K562 (cell line): ENCODE measurements around the gene GRIK2. TPM values are rescaled to one million over a fixed set of nuclear protein-coding genes. Genes with fewer than 3 reads are reported as not detected.

Source experiments
- ATAC-seq: fragments of 200-7000 bp; cut with Tn5 transposase; 3 replicates; pipeline ENCODE4 v1.9.1; 2020; ENCODE audit warnings: moderate library complexity
- BruUV-seq: library from RNA; stranded (reverse); fragments of 400-500 nt; replicated peaks from 2 replicates; lab custom pipeline; 2021; lab: Mats Ljungman, UMichigan
- CTCF ChIA-PET: fragments of 300-600 bp; formaldehyde crosslinking; extraction: SDS; loops from one replicate; lab custom pipeline; 2021; ENCODE audit warnings: low intra/inter-chr PET ratio; lab: Yijun Ruan, JAX
- POLR2A ChIA-PET: fragments of 300-600, 350-650 bp; sonication (Branson Sonifier 250); formaldehyde crosslinking; extraction: SDS; loops from one replicate; lab custom pipeline; 2021; ENCODE audit warnings: antibody characterized with exemption, inconsistent platforms; lab: Yijun Ruan, JAX
- DNase-seq, 4 experiments: peaks; one replicate each; pipeline versions ENCODE4 v3.0.0 to v3.0.0-alpha.2; 2011 to 2018; ENCODE audit warnings: low spot score in 3 of 4, mixed read lengths in 3 of 4; ENCODE audit errors: extremely low read depth in 1 of 4
- FAIRE-seq: peaks from 2 replicates; lab custom pipeline; 2011; peaks lifted over from hg19 to GRCh38; lab: Jason Lieb, UNC
- H2AFZ ChIP-seq: 2 replicates; pipeline ENCODE4 v1.6.0; 2011; ENCODE audit warnings: low read depth, low read length, control low read depth, inconsistent platforms
- H3K27ac ChIP-seq: fragments of 200-600 bp; 3 replicates; pipeline ENCODE4 v1.8.0; 2011; ENCODE audit warnings: low read depth, mild to moderate bottlenecking, control low read depth, inconsistent platforms, low read length, moderate library complexity, mixed read lengths; ENCODE audit errors: extremely low read depth
- H3K27me3 ChIP-seq, 2 experiments: fragments of 300-600 bp in 1 of 2; 2 replicates in 1 of 2; 3 replicates in 1 of 2; pipeline versions ENCODE4 v1.6.0 to v1.8.0; 2011; ENCODE audit warnings: inconsistent platforms in 2 of 2, low read length in 2 of 2, mild to moderate bottlenecking in 1 of 2, mixed read lengths in 1 of 2, moderate library complexity in 1 of 2; ENCODE audit not compliant: control insufficient read depth in 2 of 2, insufficient read depth in 2 of 2
- H3K36me3 ChIP-seq: fragments of 300-600 bp; 3 replicates; pipeline ENCODE4 v1.8.0; 2011; ENCODE audit warnings: mild to moderate bottlenecking, low read length, inconsistent platforms; ENCODE audit not compliant: control insufficient read depth, insufficient read depth
- H3K4me1 ChIP-seq, 2 experiments: fragments of 200-600 bp in 1 of 2; replicated peaks in 1 of 2; 2 replicates in 1 of 2; 3 replicates in 1 of 2; pipeline versions ENCODE4 v1.5.1 to v1.8.0; 2011; ENCODE audit warnings: inconsistent platforms in 2 of 2, low read length in 2 of 2, mild to moderate bottlenecking in 1 of 2, mixed read lengths in 1 of 2, moderate library complexity in 1 of 2; ENCODE audit not compliant: control insufficient read depth in 2 of 2, insufficient read depth in 2 of 2
- H3K4me2 ChIP-seq: 2 replicates; pipeline ENCODE4 v1.6.1; 2011; ENCODE audit warnings: low read length, control low read depth, inconsistent platforms, mixed read lengths; ENCODE audit not compliant: insufficient read depth
- H3K4me3 ChIP-seq: fragments of 200-600 bp; sonication (generic), shearing (Covaris generic); 2 replicates; pipeline ENCODE4 v1.5.1; 2016; ENCODE audit warnings: control low read depth, inconsistent platforms
- H3K79me2 ChIP-seq: fragments of 200-600 bp; 3 replicates; pipeline ENCODE4 v1.8.0; 2011; ENCODE audit warnings: low read length, inconsistent platforms; ENCODE audit not compliant: control insufficient read depth, insufficient read depth
- H3K9ac ChIP-seq, 2 experiments: 2 replicates each; pipeline versions ENCODE4 v1.6.0 to v1.6.1; 2011; ENCODE audit warnings: low read depth in 2 of 2, low read length in 2 of 2, control low read depth in 1 of 2, inconsistent platforms in 1 of 2, mild to moderate bottlenecking in 1 of 2, mixed read lengths in 1 of 2; ENCODE audit not compliant: insufficient read depth in 1 of 2
- H3K9me1 ChIP-seq: one replicate; pipeline ENCODE4 v1.6.0; 2011; ENCODE audit warnings: inconsistent platforms, mild to moderate bottlenecking, low read length, moderate library complexity; ENCODE audit not compliant: control insufficient read depth, insufficient read depth
- H3K9me3 ChIP-seq: replicated peaks from 2 replicates; pipeline ENCODE4 v1.5.1; 2011; ENCODE audit warnings: low read depth, low read length, inconsistent platforms; ENCODE audit not compliant: control insufficient read depth, insufficient read depth
- H4K20me1 ChIP-seq: replicated peaks from 2 replicates; pipeline ENCODE4 v1.6.1; 2011; ENCODE audit warnings: low read length, inconsistent platforms, mixed read lengths; ENCODE audit not compliant: control insufficient read depth, insufficient read depth
- CXXC5 ChIP-seq: fragments of 250-450 bp; sonication (Bioruptor Pico); IDR thresholded peaks from 2 replicates; pipeline ENCODE4 v1.8.0; 2022; ENCODE audit warnings: inconsistent platforms, mild to moderate bottlenecking, moderate library complexity
- HSF4 ChIP-seq: fragments of 250-450 bp; sonication (Bioruptor Pico); IDR thresholded peaks from 2 replicates; pipeline ENCODE4 v2.1.2; 2022; ENCODE audit warnings: mild to moderate bottlenecking, moderate library complexity, borderline replicate concordance
- REST ChIP-seq, 2 experiments: fragments of 450-650 bp; formaldehyde crosslinking in 1 of 2; IDR thresholded peaks; 2 replicates each; pipeline versions ENCODE4 v1.4.0 to v1.6.1; 2014 to 2020; ENCODE audit warnings: mild to moderate bottlenecking in 2 of 2, borderline replicate concordance in 1 of 2, low read depth in 1 of 2
- SAFB2 ChIP-seq: fragments of 200-400 bp; formaldehyde crosslinking; IDR thresholded peaks from 2 replicates; pipeline ENCODE4 v1.6.1; 2018; ENCODE audit warnings: borderline replicate concordance, low read length, low read depth, moderate library complexity; ENCODE audit not compliant: severe bottlenecking
- SP1 ChIP-seq: sonication (generic); formaldehyde crosslinking; IDR thresholded peaks from 2 replicates; pipeline ENCODE4 v1.8.1; 2022; ENCODE audit warnings: mild to moderate bottlenecking, missing genetic modification reagents
- TCF7L2 ChIP-seq: fragments of 150-350 bp; IDR thresholded peaks from 2 replicates; pipeline ENCODE4 v1.6.1; 2016; ENCODE audit warnings: low read depth, mild to moderate bottlenecking, low read length, moderate library complexity
- ZBTB17 ChIP-seq: fragments of 450-650 bp; formaldehyde crosslinking; IDR thresholded peaks from 2 replicates; pipeline ENCODE4 v1.4.0; 2020; ENCODE audit warnings: mild to moderate bottlenecking
- ZBTB2 ChIP-seq: fragments of 450-650 bp; IDR thresholded peaks from 2 replicates; pipeline ENCODE4 v1.6.1; 2016; ENCODE audit warnings: antibody characterized with exemption
- ZC3H11A ChIP-seq: IDR thresholded peaks from 2 replicates; pipeline ENCODE4 v1.6.1; 2012; ENCODE audit warnings: low read depth, low read length, improper control_type of control experiment
- ZNF134 ChIP-seq: fragments of 250-450 bp; sonication (Bioruptor Pico); conservative IDR thresholded peaks from 2 replicates; pipeline ENCODE4 v1.4.0; 2020
- ZNF140 ChIP-seq: fragments of 250-450 bp; sonication (Bioruptor Pico); IDR thresholded peaks from 2 replicates; pipeline ENCODE4 v1.8.0; 2021; ENCODE audit warnings: moderate library complexity, mild to moderate bottlenecking, inconsistent platforms
- ZNF707 ChIP-seq: fragments of 250-450 bp; sonication (Bioruptor Pico); conservative IDR thresholded peaks from 2 replicates; pipeline ENCODE4 v1.8.0; 2022; ENCODE audit warnings: inconsistent platforms, mild to moderate bottlenecking, moderate library complexity
- ZNF785 ChIP-seq: fragments of 250-450 bp; sonication (Bioruptor Pico); IDR thresholded peaks from 2 replicates; pipeline ENCODE4 v1.4.0; 2020; ENCODE audit warnings: mild to moderate bottlenecking
- WGBS: fragments of 100-300 bp; shearing (Covaris generic); methylation state at CpG from one replicate; pipeline ENCODE4 v1.1.6; 2016; ENCODE audit warnings: low coverage, mixed read lengths; ENCODE audit not compliant: insufficient coverage; ENCODE audit errors: missing lambda C conversion rate; 5-methylcytosine and 5-hydroxymethylcytosine counted together
- in situ Hi-C: fragments of 300-500 bp; cut with MboI; formaldehyde crosslinking; loops from 4 replicates; pipeline ENCODE4 v1.15.0; 2018; ENCODE audit warnings: inconsistent platforms, mixed read lengths
- intact Hi-C: fragments of 100-400 bp; cut with micrococcal nuclease; formaldehyde crosslinking; loops from 2 replicates; pipeline ENCODE4 v1.14.2; 2022
- polyA plus RNA-seq, 8 experiments: library from polyadenylated mRNA; depleted of rRNA in 4 of 8; stranded (reverse) in 5 of 8; unstranded in 3 of 8; fragments of >200 nt; fragmentation: Nextera tagmentation in 2 of 8; fragmentation: Illumina TruSeq in 1 of 8; extraction: Ambion mirVana in 2 of 8; extraction: Trizol in 1 of 8; gene quantifications; 2 replicates each; pipeline versions ENCODE4 v1.2.1 to v1.2.3, GENCODE V29; 2011 to 2014; ENCODE audit warnings: inconsistent platforms in 1 of 8, missing spikeins in 1 of 8
- total RNA-seq, 7 experiments: library from RNA; depleted of rRNA in 6 of 7; stranded (reverse); fragments of >200 nt in 6 of 7; fragmentation: Illumina TruSeq in 2 of 7; extraction: Trizol in 2 of 7; gene quantifications; 2 replicates each; pipeline versions ENCODE4 v1.2.1 to v1.2.3, GENCODE V29; 2011 to 2021; ENCODE audit warnings: low replicate concordance in 1 of 7

GRIK2 gene
- total and polyA plus RNA-seq, 9 of the 15 experiments (the other 6 are each of a cell fraction or from before 2014, with no cell fraction given) = not detected

- TF ChIP-seq REST (IDR thresholded peaks at IDR 0.05; ENCODE audit: borderline replicate concordance) (no peak), REST (CRISPR knock-in tag; IDR thresholded peaks at IDR 0.05; ENCODE audit: low read depth) (no peak)
Observed at GRCh38 chr6:101980924-101981323, 587.4 kb downstream of the GRIK2 start (continued).

- WGBS = 3% methylated on average over 3 of the region's 3 CpGs
- Histone ChIP-seq H4K20me1 (no peaks in the 10 kb centered on the region), H3K9ac (no peak overlapping the region), H3K9me1 (no peaks in the 10 kb centered on the region), H3K4me3 (no peak overlapping the region), H3K9me3 (no peaks in the 10 kb centered on the region), H3K4me2 (no peak overlapping the region), H3K4me1 (no peaks in the 10 kb centered on the region), H2AFZ (no peak overlapping the region), H3K27me3 (no peaks in the 10 kb centered on the region), H3K79me2 (no peaks in the 10 kb centered on the region), H3K36me3 (no peaks in the 10 kb centered on the region), H3K27ac (no peak overlapping the region)
- FAIRE-seq (no peak), DNase-seq (no peak), ATAC-seq (no peak)
- intact Hi-C loops (no loop called here), in situ Hi-C loops (no loop called here)
- ChIA-PET POLR2A (no interaction called here), CTCF (no interaction called here)
- BruUV-seq = no TSS peak
- TF ChIP-seq ZNF140 (CRISPR knock-in tag) (no peak), SP1 (CRISPR knock-in tag) (no peak), ZNF785 (CRISPR knock-in tag) (no peak), TCF7L2 (no peak), ZC3H11A (no peak), ZBTB2 (no peak), ZBTB17 (CRISPR knock-in tag) (no peak), CXXC5 (CRISPR knock-in tag) (no peak), ZNF134 (no peak), SAFB2 (no peak), HSF4 (CRISPR knock-in tag) (no peak), ZNF707 (CRISPR knock-in tag) (no peak)
Observed at GRCh38 chr6:101986476-101986875, 593.0 kb downstream of the GRIK2 start.
